Measurements from ENCODE around the gene KRTAP10-7.

KRTAP10-7 gene

DNA sequence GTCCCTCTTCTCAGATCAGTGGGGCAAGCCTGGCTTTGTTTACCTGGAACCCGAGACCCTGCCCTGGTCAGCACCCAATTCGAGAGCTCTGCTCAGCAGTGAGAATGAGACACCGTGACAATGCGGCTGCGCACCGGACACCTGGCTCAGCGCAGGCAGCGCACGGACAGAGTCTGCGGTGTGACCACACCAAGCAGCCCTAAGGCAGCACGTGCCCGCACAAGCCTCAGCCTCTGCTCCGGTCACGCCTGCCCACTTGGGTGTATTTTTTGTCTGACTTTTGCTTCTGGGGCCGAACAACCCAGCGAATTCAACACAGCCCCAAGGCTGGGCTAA lies 16.2 kb downstream of the KRTAP10-7 start:
- TF ChIP-seq, protein P1, sequence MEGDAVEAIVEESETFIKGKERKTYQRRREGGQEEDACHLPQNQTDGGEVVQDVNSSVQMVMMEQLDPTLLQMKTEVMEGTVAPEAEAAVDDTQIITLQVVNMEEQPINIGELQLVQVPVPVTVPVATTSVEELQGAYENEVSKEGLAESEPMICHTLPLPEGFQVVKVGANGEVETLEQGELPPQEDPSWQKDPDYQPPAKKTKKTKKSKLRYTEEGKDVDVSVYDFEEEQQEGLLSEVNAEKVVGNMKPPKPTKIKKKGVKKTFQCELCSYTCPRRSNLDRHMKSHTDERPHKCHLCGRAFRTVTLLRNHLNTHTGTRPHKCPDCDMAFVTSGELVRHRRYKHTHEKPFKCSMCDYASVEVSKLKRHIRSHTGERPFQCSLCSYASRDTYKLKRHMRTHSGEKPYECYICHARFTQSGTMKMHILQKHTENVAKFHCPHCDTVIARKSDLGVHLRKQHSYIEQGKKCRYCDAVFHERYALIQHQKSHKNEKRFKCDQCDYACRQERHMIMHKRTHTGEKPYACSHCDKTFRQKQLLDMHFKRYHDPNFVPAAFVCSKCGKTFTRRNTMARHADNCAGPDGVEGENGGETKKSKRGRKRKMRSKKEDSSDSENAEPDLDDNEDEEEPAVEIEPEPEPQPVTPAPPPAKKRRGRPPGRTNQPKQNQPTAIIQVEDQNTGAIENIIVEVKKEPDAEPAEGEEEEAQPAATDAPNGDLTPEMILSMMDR (IDR thresholded peaks at IDR 0.05; ENCODE audit: insufficient read depth, low read depth, low read length, missing control alignments) = no peak
- no peak for DNase-seq (ENCODE audit: low read depth)
- no peak overlapping the region for H3K4me3 ChIP-seq (ENCODE audit: low read depth, low read length)

DNA sequence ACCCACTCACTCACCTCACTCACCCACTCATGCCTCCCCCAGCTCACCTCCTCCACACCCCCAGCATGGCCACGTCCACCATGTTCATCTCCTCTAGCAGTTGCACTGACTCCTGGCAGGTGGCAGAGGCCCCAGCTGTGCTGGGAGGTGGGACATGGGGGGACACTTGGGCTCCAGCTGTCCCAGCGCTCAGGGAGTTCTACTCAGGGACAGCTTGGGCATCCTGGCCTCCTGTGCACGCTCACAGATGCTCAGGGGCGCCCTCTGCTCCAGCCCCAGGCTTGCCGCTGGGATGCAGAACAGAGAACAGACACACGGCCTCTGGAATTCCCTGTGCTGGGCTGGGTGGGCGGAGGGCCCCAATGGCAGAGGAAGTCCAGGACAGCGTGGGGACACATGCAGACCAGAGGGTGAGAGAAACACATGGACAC lies 16.7 kb downstream of the KRTAP10-7 start:
- H3K4me3 ChIP-seq (ENCODE audit: low read depth, low read length) = no peak overlapping the region
- TF ChIP-seq, protein P1 (IDR thresholded peaks at IDR 0.05; ENCODE audit: insufficient read depth, low read depth, low read length, missing control alignments) = no peak
- DNase-seq (ENCODE audit: low read depth) = no peak

DNA sequence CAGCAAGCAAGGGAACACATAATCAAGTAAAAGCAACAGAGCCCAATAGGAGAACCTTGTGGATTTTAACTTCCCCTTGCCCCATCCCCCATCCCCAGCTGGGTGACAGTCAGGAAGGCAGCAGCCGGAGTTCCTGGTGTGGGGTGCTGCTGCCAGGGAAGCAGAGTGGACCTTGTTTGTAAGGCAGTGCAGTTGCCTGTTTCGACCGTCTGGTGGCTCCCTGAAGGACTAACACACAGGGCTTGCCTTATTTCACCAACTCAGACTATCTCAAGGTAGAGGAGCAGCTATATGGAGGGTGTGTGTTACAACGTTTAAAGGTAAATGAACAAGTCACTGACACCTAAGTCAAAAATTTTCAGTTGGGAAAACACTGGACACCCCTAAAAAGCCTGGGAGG lies 18.1 kb downstream of the KRTAP10-7 start:
- no peak overlapping the region for H3K4me3 ChIP-seq (ENCODE audit: low read depth, low read length)
- peak; percentile 21 for DNase-seq (ENCODE audit: low read depth)
- TF ChIP-seq, protein P1 (IDR thresholded peaks at IDR 0.05; ENCODE audit: insufficient read depth, low read depth, low read length, missing control alignments) = peak; percentile 13

DNA sequence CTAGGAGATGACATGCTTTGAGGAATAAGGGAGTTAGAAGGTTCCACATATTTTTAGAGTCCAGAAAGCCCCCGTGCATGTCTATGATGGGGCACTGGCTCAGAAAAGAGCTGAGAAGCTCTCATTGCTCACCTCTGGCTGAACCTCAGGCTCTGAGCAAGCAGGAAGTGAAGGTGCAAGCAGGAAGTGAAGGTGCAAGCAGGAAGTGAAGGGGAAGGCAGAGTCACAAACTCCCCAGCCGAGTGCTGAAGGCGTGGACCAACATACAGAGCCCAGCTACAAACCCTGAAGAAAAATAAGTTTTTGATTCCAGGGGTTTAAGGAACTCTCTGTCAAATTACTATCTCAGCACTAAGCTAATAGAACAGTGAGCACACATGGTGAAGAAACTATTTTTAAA lies 18.5 kb downstream of the KRTAP10-7 start:
- no peak for DNase-seq (ENCODE audit: low read depth)
- TF ChIP-seq, protein P1 (IDR thresholded peaks at IDR 0.05; ENCODE audit: insufficient read depth, low read depth, low read length, missing control alignments) = no peak
- H3K4me3 ChIP-seq (ENCODE audit: low read depth, low read length) = no peak overlapping the region

DNA sequence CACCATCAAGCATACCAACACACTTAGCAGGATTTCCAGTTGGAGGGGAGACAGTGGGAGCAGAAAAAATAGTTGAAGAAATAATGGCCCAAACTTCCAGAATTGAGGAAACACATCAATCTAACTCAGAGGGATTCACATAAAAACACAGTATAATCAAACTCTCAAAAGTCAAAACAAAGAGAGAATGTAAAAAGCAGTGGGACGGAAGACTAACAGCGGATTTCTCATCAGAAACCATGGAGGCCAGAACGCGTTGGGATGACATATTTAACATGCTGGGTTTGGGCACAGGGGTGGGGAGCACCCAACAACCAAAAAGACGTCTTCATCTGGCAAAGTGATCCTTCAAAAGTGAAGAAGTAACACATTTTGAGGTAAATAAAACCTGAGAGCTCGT lies 19.5 kb downstream of the KRTAP10-7 start:
- TF ChIP-seq, protein P1 (IDR thresholded peaks at IDR 0.05; ENCODE audit: insufficient read depth, low read depth, low read length, missing control alignments) = no peak
- no peak overlapping the region for H3K4me3 ChIP-seq (ENCODE audit: low read depth, low read length)
- DNase-seq (ENCODE audit: low read depth) = no peak

DNA sequence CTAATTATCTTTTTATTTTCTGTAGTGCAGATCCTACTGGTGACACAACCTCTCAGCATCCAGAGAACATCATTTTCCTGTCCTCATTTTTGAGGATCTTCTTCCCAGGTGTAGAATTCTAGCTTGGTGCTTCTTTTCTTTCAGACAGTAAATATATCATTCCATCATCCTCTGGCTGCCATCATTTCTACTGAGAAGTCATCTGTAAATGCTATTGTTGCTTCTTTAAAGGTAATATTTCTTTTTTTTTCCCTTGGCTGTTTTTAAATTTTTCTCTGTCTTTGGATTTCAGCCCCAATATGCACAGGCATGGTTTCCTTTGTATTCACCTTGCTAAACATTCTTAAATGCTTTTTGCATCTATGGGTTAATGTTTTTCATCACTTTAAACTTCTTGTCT lies 23.2 kb downstream of the KRTAP10-7 start:
- H3K4me3 ChIP-seq (ENCODE audit: low read depth, low read length) = no peak overlapping the region
- TF ChIP-seq, protein P1 (IDR thresholded peaks at IDR 0.05; ENCODE audit: insufficient read depth, low read depth, low read length, missing control alignments) = no peak
- DNase-seq (ENCODE audit: low read depth) = no peak

DNA sequence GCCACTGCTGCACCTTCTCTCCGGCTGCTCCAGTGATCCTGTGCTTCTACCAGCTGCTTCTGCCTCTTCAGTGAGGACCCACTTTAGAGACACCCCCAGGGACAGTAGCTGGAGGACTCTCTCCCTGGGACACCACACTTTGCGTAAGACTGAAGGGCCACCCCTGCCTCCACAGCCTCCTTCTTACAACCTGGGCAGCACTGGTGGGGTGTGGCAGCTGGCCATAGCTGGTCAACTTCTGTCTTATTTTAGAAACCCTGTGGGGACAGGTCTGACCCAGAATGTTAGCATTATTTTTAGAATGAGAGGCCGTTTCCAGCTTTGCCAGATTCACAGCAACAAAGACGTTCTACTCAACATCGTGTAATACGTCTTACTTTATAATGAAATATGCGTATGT lies 25.4 kb downstream of the KRTAP10-7 start:
- TF ChIP-seq, protein P1 (IDR thresholded peaks at IDR 0.05; ENCODE audit: insufficient read depth, low read depth, low read length, missing control alignments) = no peak
- no peak overlapping the region for H3K4me3 ChIP-seq (ENCODE audit: low read depth, low read length)
- DNase-seq (ENCODE audit: low read depth) = no peak

Measured in GM12865 (cell line).